Memory B cell (primary cell): ENCODE data around the gene DOK4.

ENCODE experiments used
- ATAC-seq: fragments of 150-1000 bp; cut with Tn5 transposase; 2 replicates; pipeline ENCODE4 v1.10.0; 2021; ENCODE audit warnings: low read depth, mild to moderate bottlenecking, moderate library complexity
- DNase-seq, 2 donors: peaks; one replicate each; pipeline ENCODE4 v3.0.0; 2022; ENCODE audit warnings: low spot score in 2 of 2
- H3K27ac Mint-ChIP-seq: one replicate; pipeline ENCODE4 v1.8.0; 2022; ENCODE audit warnings: mild to moderate bottlenecking, moderate library complexity, mixed read lengths
- H3K27me3 Mint-ChIP-seq: one replicate; pipeline ENCODE4 v1.8.0; 2022; ENCODE audit warnings: mixed read lengths
- H3K36me3 Mint-ChIP-seq: one replicate; pipeline ENCODE4 v1.8.0; 2022; ENCODE audit warnings: mild to moderate bottlenecking, mixed read lengths
- H3K4me1 Mint-ChIP-seq: one replicate; pipeline ENCODE4 v1.8.0; 2022; ENCODE audit warnings: mixed read lengths
- H3K4me3 Mint-ChIP-seq: one replicate; pipeline ENCODE4 v1.8.0; 2022; ENCODE audit warnings: mild to moderate bottlenecking, moderate library complexity, mixed read lengths
- H3K9me3 Mint-ChIP-seq: one replicate; pipeline ENCODE4 v1.8.0; 2022; ENCODE audit warnings: mixed read lengths

The DOK4 gene

DNA sequence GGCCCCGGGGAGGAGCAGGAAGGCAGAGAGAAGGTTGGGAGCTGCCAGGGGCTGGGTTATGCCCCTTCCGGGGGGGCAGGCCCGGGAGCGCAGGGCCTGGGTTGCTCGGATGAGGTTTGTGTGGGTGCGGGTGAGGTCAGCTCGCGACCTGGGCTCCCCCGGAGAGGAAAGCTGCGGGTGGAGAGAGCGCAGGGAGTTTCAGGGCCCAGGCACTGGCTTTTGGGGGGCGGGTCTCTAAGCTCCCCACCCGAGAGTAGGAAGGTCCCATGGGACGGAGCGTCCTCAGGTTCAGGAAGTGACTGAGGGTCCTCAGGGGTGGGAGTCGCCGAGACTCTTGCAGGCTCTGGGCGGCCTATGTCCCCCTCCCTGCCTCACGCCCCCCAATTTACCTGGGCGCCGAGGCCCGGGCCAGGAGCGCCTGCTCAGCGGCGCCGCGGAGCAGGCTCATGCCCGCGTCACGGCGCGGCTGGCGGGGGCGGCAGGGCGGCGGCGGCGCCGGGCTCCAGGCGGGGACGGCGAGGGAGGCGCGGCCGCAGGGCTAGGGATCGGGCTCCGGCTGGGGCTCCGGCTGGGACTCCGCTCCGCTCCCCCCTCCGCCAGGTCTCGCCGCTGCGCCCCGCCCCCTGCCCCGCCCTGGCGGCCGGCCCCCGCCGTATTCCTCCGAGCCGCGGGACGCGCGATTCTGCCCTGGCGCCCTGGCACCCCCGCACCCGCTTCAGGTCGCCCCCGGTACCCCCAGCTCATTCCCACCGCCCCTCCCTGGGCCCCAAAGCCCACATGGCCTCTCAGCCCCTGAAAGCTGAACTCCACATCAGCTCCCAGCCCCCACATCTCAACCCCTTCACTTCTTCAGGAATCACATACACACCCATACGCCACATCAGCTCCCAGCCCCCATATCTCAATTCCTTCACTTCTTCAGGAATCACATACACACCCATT lies at the start of gene DOK4:
TSS of gene DOK4 (minus strand) at position 578 of the 942 bp plus-strand sequence. CDS start 6,986 bp downstream, outside the sequence.
- ATAC-seq (peak; percentile 98), DNase-seq (peak; percentile 64 to 68)
- Mint-ChIP-seq H3K9me3 (no peaks in the 10 kb centered on the region), H3K4me1 (peaks cover 14% of the 10 kb centered on the region), H3K27me3 (peaks cover 2% of the 10 kb centered on the region), H3K4me3 (peak within 1 kb of the TSS; percentile 95), H3K27ac (peak within 1 kb of the TSS; percentile 42), H3K36me3 (no peaks in the 10 kb centered on the region)

DNA sequence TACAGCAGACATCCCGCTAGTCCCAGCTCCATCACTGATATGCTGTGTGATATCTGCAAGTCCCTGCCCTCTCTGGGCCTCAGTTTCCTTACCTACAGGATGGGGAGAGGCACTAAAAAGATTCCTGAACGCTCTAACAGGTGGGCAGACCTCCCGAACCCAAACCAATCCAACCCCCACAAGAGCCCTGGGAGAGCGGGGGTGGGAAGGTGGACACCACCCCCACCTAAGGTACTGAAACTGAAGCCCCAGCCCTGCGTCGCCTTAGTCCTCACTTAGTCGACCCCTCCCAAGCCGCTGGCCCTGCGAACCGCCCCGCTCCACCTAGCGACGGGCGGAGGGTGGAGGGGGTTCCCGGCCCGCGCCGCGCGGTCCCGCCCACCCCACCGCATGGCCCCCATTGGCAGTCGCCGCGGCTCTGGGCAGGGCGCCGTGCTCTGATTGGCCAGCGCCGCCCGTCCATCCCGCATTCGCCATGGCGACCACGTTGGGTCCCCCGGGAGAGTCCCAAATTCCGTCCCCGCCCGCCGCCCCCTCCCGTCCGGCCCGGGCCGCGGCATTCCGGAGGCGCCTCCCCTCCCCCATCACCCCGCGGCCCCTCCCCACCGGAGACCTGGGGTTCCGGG lies 49.5 kb upstream of the DOK4 start:
- Mint-ChIP-seq H3K4me3 (peak overlapping the region; percentile 86), H3K36me3 (no peaks in the 10 kb centered on the region), H3K4me1 (peaks cover 57% of the 10 kb centered on the region), H3K27me3 (no peaks in the 10 kb centered on the region), H3K27ac (peak overlapping the region; percentile 96), H3K9me3 (no peaks in the 10 kb centered on the region)
- peak; percentile 90 to 92 for DNase-seq
- peak; percentile 85 for ATAC-seq

DNA sequence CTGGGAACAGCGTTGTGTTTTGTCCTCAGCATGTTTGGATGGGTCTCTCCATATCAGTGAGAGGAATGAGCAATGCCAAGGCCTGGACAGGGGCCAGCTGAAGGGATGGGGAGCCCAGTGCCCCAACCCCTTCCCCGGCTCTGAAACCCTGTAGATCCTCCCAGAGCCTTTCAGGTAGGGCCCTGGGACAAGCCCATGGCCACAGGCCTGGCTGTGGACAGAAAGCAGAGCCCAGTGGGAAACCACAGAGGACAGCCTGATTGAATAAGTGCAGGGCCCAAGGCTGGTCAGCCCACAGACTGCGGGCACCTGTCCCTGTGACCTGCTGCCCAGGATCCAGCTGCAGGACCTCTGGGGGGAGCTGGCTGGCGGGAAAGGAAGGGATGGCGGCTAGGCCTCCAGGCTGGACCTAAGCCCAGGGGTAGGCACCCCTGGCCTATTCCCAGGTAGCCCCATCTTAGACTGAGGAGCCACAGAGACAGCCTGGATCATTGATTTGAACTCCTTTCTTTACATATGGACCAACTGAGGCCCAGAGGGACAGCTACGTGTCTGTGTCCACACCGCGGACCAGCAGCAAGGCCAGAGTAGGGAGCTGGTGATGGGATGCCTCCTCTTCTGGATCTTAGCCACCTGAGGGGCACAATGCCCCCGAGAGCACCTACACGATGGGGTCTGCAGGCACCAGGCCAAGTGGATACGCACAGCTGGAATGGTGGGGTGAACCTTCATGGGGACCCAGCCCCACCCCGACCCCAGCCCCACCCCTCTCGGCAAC lies 48.8 kb upstream of the DOK4 start:
- no peak for DNase-seq
- peaks cover 61% of the 10 kb centered on the region for H3K4me1 Mint-ChIP-seq
- peak overlapping the region; percentile 96 for H3K27ac Mint-ChIP-seq
- no peaks in the 10 kb centered on the region for H3K27me3 Mint-ChIP-seq
- H3K9me3 Mint-ChIP-seq, result no peaks in the 10 kb centered on the region
- H3K36me3 Mint-ChIP-seq, result no peaks in the 10 kb centered on the region
- ATAC-seq, result no peak
- H3K4me3 Mint-ChIP-seq, result peak overlapping the region; percentile 30

DNA sequence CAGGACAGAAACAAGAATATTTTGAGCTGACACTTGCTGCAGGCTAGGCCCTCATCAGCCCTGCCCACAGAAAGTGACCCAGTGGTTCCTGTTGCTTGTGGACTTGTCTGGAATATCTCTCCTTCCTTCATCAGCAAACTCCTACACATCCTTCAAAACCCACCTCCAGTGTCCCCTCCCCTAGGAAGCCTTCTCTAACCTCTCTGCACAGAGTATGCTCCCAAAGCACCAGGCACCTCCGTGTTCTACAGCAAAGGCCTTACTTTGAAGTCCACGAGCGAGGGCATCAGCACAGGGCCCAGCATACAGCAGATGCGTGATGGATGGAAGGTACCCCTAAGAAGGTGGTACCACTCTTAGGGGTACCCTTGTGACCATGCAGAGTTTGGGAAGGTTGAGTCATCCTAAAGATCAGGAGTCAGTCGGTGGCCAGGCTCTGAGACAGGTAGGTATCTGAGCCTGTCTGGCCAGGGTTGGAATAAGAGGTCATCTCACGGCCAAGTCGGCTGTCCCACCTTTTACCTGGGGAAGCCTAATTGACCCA lies 48.1 kb upstream of the DOK4 start:
- ATAC-seq, result no peak
- H3K36me3 Mint-ChIP-seq, result peaks cover 2% of the 10 kb centered on the region

DNA sequence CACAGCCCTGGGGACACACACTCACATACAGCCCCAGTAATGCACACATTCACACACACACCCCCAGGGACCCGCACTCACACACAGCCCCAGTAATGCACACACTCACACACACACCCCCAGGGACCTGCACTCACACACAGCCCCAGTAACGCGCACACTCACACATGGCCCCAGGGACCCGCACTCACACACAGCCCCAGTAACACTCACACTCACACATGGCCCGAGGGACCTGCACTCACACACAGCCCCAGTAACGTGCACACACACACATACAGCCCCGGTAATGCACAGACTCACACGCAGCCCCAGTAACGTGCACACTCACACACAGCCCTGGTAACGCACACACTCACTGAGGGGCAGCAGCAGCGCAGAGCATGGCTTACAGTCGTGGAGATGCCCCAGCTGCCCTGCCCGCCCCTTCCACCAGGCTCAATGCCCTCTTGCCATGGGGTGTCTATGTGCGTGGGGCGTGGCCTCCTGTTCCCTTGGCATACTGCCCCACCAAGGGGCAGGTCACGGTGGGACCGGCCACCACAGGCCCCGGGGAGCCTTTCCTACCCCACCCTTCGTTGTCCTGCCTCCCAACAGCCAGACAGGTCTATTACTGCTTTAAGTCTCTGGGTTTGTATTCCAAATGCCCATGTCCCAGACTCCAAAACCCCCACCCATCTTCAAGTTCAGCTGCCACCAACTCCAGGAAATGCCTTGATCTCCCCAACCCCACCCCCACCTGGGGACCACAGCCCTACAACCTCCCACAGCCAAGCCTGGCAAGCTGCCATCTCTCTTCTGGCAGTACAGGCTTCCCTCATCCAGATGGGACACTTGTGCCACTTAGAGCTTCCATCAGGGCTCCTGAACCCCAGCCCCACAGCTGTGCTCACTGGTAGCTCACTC lies 47.4 kb upstream of the DOK4 start:
- no peaks in the 10 kb centered on the region for H3K27me3 Mint-ChIP-seq
- peak overlapping the region; percentile 96 for H3K27ac Mint-ChIP-seq
- ATAC-seq, result no peak
- H3K4me3 Mint-ChIP-seq, result peak overlapping the region; percentile 39
- H3K4me1 Mint-ChIP-seq, result peaks cover 63% of the 10 kb centered on the region
- peaks cover 3% of the 10 kb centered on the region for H3K36me3 Mint-ChIP-seq
- no peaks in the 10 kb centered on the region for H3K9me3 Mint-ChIP-seq
- no peak for DNase-seq

More for the DNA sequence above, 48.1 kb upstream of the DOK4 start:
- peaks cover 67% of the 10 kb centered on the region for H3K4me1 Mint-ChIP-seq
- no peaks in the 10 kb centered on the region for H3K9me3 Mint-ChIP-seq
- H3K27me3 Mint-ChIP-seq, result no peaks in the 10 kb centered on the region
- H3K27ac Mint-ChIP-seq, result peak overlapping the region; percentile 96
- no peak for DNase-seq
- H3K4me3 Mint-ChIP-seq, result peak overlapping the region; percentile 30

DNA sequence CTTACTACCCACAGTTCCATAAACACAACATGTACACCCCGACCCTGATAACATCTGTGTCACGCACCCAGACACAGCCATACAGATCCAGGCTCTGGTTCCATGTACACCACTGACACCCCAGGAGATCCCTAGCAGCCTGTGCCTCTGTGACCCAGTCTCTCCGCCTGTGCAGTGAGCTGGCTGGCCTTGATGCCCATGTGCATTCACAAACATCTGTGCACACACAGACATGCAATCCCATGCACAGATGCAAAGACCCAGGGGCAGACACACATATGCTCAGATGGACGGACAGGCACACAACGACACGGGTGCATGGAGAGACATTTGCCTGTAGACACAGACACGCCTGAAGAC lies 46.0 kb upstream of the DOK4 start:
- no peaks in the 10 kb centered on the region for H3K27me3 Mint-ChIP-seq
- DNase-seq, result no peak
- ATAC-seq, result no peak
- no peaks in the 10 kb centered on the region for H3K9me3 Mint-ChIP-seq
- H3K4me1 Mint-ChIP-seq, result peaks cover 51% of the 10 kb centered on the region
- peak overlapping the region; percentile 50 for H3K4me3 Mint-ChIP-seq
- peaks cover 3% of the 10 kb centered on the region for H3K36me3 Mint-ChIP-seq
- H3K27ac Mint-ChIP-seq, result peak overlapping the region; percentile 48

DNA sequence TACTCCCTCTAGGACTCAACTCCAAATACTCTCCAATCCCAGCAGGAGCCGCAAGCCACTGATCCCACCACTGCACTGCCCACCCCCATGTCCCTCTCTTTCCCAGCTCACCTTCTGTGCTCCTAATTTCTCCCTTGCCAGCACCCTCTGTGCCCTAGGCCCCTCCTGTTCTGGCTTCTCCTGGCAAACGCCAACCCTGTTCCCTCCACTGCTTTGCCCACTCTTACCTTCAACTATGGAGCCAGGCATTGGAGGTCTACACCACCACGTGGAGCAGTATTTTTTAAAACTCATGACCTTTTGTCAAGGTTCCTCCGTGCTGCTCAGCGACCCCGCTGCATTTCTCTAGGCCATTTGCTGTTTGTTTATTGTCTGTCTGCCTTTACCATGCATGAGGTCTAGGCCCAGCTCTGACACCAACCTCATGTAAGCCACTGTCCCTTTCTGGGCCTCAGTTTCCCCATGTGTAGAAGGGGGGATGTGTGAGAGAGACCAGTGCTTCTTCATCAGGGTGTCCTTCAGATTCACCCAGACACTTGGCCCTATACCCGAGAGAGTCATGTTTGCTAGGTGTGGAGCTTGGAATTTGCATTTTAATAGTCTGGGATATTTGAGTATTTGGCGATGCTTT lies 45.5 kb upstream of the DOK4 start:
- Mint-ChIP-seq H3K4me3 (peak overlapping the region; percentile 80), H3K27ac (peak overlapping the region; percentile 93), H3K27me3 (no peaks in the 10 kb centered on the region), H3K36me3 (peaks cover 4% of the 10 kb centered on the region), H3K4me1 (peaks cover 51% of the 10 kb centered on the region), H3K9me3 (no peaks in the 10 kb centered on the region)
- ATAC-seq (no peak), DNase-seq (no peak)

DNA sequence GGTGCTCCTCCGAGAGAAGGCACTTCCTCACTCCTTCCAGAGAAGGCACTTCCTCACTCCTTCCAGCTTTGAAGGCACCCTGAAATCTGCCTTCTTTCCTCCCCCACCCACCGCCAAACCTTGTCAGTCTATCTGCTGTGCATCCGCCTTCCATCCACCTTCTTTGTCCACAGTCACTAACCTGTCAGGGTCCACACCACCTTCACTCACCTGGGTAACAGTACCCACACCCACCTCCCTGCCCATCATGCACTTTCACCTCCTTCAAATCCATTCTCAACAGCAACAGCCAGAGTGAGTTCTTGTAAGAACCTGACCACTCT lies 44.9 kb upstream of the DOK4 start:
- ATAC-seq, result no peak
- H3K27ac Mint-ChIP-seq, result peak overlapping the region; percentile 93

DNA sequence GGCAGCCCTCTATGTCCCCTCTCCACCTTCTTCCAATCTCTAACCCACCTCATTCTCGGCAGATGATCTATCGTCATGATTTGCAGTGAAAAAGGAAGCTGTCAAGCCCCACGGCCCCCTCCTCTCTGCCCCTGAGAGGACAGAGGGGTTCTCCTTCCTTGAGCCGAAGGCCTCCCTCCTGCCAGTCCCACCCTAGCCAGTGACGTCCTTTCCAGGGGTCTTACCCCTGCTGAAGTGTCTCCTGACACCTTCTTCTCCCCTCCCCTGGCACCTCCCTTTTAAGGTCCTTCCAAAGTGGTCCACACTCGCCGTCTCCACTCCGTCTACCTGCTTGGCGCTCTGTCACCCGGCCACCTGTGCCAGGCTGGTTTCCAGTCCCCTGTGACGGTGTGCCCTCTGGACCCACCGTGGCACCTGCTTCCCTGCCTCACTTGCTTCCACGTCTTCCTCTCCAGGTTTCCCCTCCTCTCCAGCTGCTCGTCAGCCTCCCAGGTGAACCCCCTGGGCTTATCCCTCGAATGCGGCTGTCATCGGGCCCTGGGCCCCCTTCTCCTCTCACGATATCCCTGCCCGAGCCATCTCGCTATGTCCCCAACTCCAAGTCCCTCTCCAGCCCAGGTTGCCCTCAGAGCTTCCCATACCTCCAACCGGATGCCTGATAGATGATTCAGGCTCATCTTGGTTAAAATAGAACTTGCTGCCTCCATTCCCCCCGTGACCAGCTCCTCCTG lies 44.4 kb upstream of the DOK4 start:
- peaks cover 50% of the 10 kb centered on the region for H3K4me1 Mint-ChIP-seq
- H3K36me3 Mint-ChIP-seq, result peaks cover 7% of the 10 kb centered on the region
- peak overlapping the region; percentile 80 for H3K4me3 Mint-ChIP-seq
- ATAC-seq, result no peak
- H3K27ac Mint-ChIP-seq, result peak overlapping the region; percentile 93
- H3K9me3 Mint-ChIP-seq, result no peaks in the 10 kb centered on the region
- no peaks in the 10 kb centered on the region for H3K27me3 Mint-ChIP-seq
- DNase-seq, result no peak

More for the DNA sequence above, 44.9 kb upstream of the DOK4 start:
- DNase-seq, result no peak
- Mint-ChIP-seq H3K27me3 (no peaks in the 10 kb centered on the region), H3K36me3 (peaks cover 7% of the 10 kb centered on the region), H3K9me3 (no peaks in the 10 kb centered on the region), H3K4me3 (peak overlapping the region; percentile 80), H3K4me1 (peaks cover 51% of the 10 kb centered on the region)

DNA sequence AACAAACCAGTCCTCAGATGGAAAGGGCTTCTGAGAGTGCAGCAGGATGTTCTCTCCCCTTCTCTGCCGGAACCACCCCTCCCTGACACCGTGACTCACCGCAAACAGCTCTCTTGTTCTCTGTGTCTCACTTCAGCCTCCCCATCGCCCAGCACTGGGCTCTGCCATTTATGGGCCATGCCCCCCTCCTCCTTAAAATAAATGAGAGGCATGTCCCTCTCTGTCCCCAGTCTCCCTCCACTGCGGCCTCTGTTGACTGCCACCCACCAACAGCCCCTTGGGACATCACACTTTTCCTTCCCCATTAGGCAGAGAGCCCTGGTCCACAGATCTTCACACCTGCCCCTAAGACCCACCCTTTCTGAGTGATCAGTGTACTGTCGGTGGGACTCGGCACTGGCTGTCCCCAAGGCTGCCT lies 43.8 kb upstream of the DOK4 start:
- Mint-ChIP-seq H3K27me3 (no peaks in the 10 kb centered on the region), H3K36me3 (peaks cover 7% of the 10 kb centered on the region), H3K27ac (peak overlapping the region; percentile 93), H3K4me3 (peak overlapping the region; percentile 80), H3K9me3 (no peaks in the 10 kb centered on the region), H3K4me1 (peaks cover 48% of the 10 kb centered on the region)
- peak; percentile 78 for ATAC-seq
- no peak for DNase-seq

DNA sequence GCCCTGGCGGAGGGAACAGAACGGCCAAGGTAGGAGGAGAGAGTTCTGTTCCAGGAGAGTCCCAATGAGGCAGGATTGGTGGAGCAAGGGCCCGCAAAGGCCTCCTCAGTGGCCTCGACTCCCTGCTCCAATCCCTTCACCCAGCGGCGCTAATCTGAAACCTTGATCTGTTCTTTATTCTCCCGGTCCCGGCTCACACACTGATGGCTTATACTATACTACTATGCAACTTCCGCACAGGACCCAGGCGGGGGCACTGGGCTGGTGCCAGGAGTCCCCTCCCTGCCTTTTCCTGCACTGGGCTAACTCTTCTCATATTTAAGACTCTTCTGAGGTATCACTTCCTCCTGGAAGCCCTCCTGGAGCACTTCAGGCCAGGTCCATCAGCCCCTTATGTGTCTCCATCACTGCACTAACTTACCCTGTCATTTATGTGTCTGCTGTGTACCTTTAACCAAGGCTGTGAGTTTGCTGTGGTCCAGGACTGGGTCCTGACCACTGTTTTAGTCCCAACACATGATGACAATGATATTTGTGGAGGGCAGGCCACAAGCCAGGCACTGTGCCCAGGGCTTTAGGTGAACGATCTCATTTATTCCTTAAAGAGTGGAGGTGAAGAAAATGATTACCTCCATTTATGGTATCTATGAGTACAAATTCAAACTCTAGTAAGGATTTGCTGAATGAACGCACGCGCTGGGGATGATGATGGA lies 43.3 kb upstream of the DOK4 start:
- Mint-ChIP-seq H3K36me3 (peaks cover 7% of the 10 kb centered on the region), H3K4me1 (peaks cover 46% of the 10 kb centered on the region), H3K27me3 (no peaks in the 10 kb centered on the region), H3K27ac (peak overlapping the region; percentile 93), H3K9me3 (no peaks in the 10 kb centered on the region), H3K4me3 (peak overlapping the region; percentile 80)
- ATAC-seq (peak; percentile 8), DNase-seq (no peak)
